Inflammatory macrophage treated with lipopolysaccharide for 1 hour (primary cell): ENCODE measurements around the gene EIF2S3.
"Not testable (repeated sequence)": the region's sequence is repeated elsewhere in the genome, so short reads cannot be mapped to it uniquely, and the experiment has no call there.

Source experiments
- DNase-seq, 2 donors: peaks; one replicate each; pipeline ENCODE4 v3.0.0-alpha.2; 2020 to 2022

The EIF2S3 gene

GRCh38 chrX:24050522-24051318 lies 4.0 kb upstream of the EIF2S3 start:
- not testable (repeated sequence) for DNase-seq

GRCh38 chrX:24055043-24055356 lies 244 bp downstream of the EIF2S3 start:
- DNase-seq, result peak in 1 of 2 donors; percentile 5

GRCh38 chrX:24063488-24063887 lies 8.7 kb downstream of the EIF2S3 start:
- no peak for DNase-seq

- DNase-seq, result no peak
Measured at GRCh38 chrX:24069877-24070276, 15.1 kb downstream of the EIF2S3 start.

GRCh38 chrX:24079411-24079810 lies 24.7 kb downstream of the EIF2S3 start:
- DNase-seq, result no peak

GRCh38 chrX:24080245-24080644 lies 25.5 kb downstream of the EIF2S3 start:
- peak in 1 of 2 donors; percentile 42 for DNase-seq

- no peak for DNase-seq
Measured at GRCh38 chrX:24080704-24081103, 25.9 kb downstream of the EIF2S3 start.

- DNase-seq, result peak; percentile 52
Measured at GRCh38 chrX:24081661-24082154, 27.0 kb downstream of the EIF2S3 start.

GRCh38 chrX:24082447-24082846 lies 27.7 kb downstream of the EIF2S3 start:
- no peak for DNase-seq

GRCh38 chrX:24085101-24085500 lies 30.3 kb downstream of the EIF2S3 start:
- DNase-seq, result no peak

- DNase-seq, result no peak
Measured at GRCh38 chrX:24090300-24091200, 35.8 kb downstream of the EIF2S3 start.

GRCh38 chrX:24093746-24094145 lies 39.0 kb downstream of the EIF2S3 start:
- DNase-seq, result no peak

GRCh38 chrX:24097741-24098260 lies 43.0 kb downstream of the EIF2S3 start:
- DNase-seq, result no peak

GRCh38 chrX:24098932-24099331 lies 44.2 kb downstream of the EIF2S3 start:
- DNase-seq, result no peak

GRCh38 chrX:24099394-24099793 lies 44.6 kb downstream of the EIF2S3 start:
- no peak for DNase-seq

- no peak for DNase-seq
Measured at GRCh38 chrX:24100713-24101112, 46.0 kb downstream of the EIF2S3 start.

- no peak for DNase-seq
Measured at GRCh38 chrX:24110069-24110468, 55.3 kb downstream of the EIF2S3 start.

GRCh38 chrX:24113181-24113580 lies 58.4 kb downstream of the EIF2S3 start:
- DNase-seq, result no peak

GRCh38 chrX:24117258-24117657 lies 62.5 kb downstream of the EIF2S3 start:
- DNase-seq, result no peak

GRCh38 chrX:24124244-24124799 lies 69.6 kb downstream of the EIF2S3 start:
- no peak for DNase-seq

GRCh38 chrX:24125028-24125612 lies 70.4 kb downstream of the EIF2S3 start:
- DNase-seq, result no peak
